Aorta (tissue), 5 donors: ENCODE data around the gene ZNF766. TPM values are rescaled to one million over a fixed set of nuclear protein-coding genes. Genes with fewer than 3 reads are reported as not detected.
A peak's percentile ranks its signal among the peaks of the same experiment; 100 is the strongest.

ENCODE experiments used
- ATAC-seq: fragments of 200-7000 bp; cut with Tn5 transposase; one replicate; pipeline ENCODE4 v1.9.1; 2022; ENCODE audit warnings: moderate library complexity; ENCODE audit not compliant: low FRiP score
- DNase-seq, 2 donors: peaks; one replicate each; pipeline ENCODE4 v3.0.0-alpha.2; 2020
- H3K27ac ChIP-seq, 2 donors: one replicate each; pipeline ENCODE4 v1.5.1; 2013; ENCODE audit warnings: low read length in 2 of 2, mild to moderate bottlenecking in 2 of 2, moderate library complexity in 2 of 2, control low read depth in 1 of 2, inconsistent platforms in 1 of 2, low read depth in 1 of 2
- H3K27me3 ChIP-seq, 2 donors: one replicate each; pipeline ENCODE4 v1.6.1; 2013; ENCODE audit warnings: control low read depth in 1 of 2, low read length in 1 of 2, mild to moderate bottlenecking in 1 of 2, moderate library complexity in 1 of 2; ENCODE audit not compliant: insufficient read depth in 2 of 2, control insufficient read depth in 1 of 2
- H3K36me3 ChIP-seq, 2 donors: one replicate each; pipeline ENCODE4 v1.6.1; 2013; ENCODE audit warnings: control low read depth in 1 of 2, low read length in 1 of 2, mild to moderate bottlenecking in 1 of 2; ENCODE audit not compliant: insufficient read depth in 2 of 2, control insufficient read depth in 1 of 2
- H3K4me1 ChIP-seq, 2 donors: one replicate each; pipeline ENCODE4 v1.6.1; 2013; ENCODE audit warnings: low read length in 2 of 2, control low read depth in 1 of 2, mild to moderate bottlenecking in 1 of 2, moderate library complexity in 1 of 2; ENCODE audit not compliant: insufficient read depth in 2 of 2, control insufficient read depth in 1 of 2
- H3K4me3 ChIP-seq, 2 donors: one replicate each; pipeline ENCODE4 v1.5.1; 2013; ENCODE audit warnings: low read length in 2 of 2, control low read depth in 1 of 2, mild to moderate bottlenecking in 1 of 2
- H3K9me3 ChIP-seq: one replicate; pipeline ENCODE4 v1.6.1; 2013; ENCODE audit warnings: mild to moderate bottlenecking, low read length; ENCODE audit not compliant: control insufficient read depth
- WGBS, 2 donors: extraction: QIAGEN DNeasy Blood & Tissue Kit; methylation state at CpG; one replicate each; pipeline ENCODE4 v1.1.7; 2013; 5-methylcytosine and 5-hydroxymethylcytosine counted together
- intact Hi-C, 2 donors: fragments of 100-400 bp; cut with DNase I; formaldehyde crosslinking; loops; one replicate each; pipeline versions ENCODE4 v1.14.2 to v1.15.0; 2022
- polyA plus RNA-seq, 2 donors: library from polyadenylated mRNA; stranded (reverse); fragments of 200-250 nt; gene quantifications; one replicate each; pipeline ENCODE4 v1.2.3, GENCODE V29; 2013
- total RNA-seq, 2 donors: library from RNA; stranded (reverse); fragmentation: NEBNext Ultra II Directional; extraction: Animal tissue kit (Norgen Biotek cat#: 25700); gene quantifications; one replicate each; pipeline ENCODE4 v1.2.1, GENCODE V29; 2021
- donor health status: healthy with polysubstance abuse.
- donor health status: Bipolar disorder and iron deficiency.
- donor health status: DM: no; HTN: no; CAD: no.
- donor health status: DM: no; HTN: no; CAD: no.
- donor health status: DM: yes; HTN: yes; CAD: no.

Gene ZNF766
- total and polyA plus RNA-seq, 4 donors, result 6.1 to 20.5 (median 13.8) TPM

DNA sequence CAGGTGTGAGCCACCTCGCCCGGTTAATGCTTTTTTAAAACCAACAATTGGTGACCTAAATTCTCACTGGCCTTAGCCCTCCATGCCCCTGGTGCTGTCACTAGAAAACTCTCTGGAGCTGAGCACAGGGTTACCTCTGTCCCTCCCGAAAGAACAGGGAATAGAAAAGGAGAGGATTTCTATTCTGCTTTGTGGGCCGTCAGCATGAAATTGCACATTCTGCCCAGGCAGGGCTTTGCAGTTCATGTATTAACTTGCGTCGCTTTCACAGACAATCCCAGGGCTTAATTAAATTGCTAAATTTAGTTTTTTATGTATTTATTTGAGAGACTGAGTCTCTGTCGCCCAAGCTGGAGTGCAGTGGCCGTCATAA, 27.0 kb downstream of the ZNF766 start:
- ATAC-seq, result no peak
- DNase-seq, result no peak

DNA sequence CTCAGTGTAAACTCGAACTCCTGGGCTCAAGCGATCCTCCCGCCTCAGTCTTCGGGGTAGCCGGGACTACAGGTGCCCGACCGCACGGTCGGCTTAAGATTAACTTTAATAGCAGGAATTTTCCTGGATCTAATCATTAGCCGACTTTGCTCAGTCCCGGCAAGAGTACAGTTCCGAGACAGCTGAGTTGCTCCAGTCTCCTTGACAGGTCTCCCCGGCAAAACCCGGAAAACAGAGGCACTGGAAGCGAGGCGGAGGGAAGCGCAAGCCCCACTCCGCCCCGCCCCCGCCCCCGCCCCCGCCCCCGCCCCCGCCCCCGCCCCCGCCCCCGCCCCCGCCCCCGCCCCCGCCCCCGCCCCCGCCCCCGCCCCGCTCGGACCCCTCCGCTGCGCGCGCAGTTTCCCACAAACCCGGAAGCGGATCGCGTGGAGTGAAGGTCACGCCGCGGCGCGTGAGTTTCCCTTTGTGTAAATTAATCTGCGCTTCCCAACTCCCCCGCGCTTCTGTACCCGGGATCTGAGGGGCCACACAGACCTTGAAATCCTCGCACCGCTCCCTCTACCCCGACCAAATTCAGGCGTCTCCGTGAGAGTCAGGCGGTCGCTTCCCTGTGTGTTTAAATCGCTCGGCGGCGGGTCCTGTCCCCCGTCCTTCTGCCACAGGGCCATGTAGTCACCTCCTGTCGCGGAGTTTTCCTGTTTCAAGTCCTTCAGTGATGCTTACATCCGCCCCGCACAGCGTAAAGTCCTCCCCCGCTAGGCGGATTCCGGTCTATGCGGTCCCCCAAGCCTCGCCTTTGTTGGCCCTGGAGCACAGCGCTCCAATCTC, 27.6 kb downstream of the ZNF766 start, which contains the start of gene ZNF480:
Gene ZNF480 (plus strand): TSS at position 397 of the 828 bp plus-strand sequence. CDS start 3,244 bp downstream, outside the sequence.
- intact Hi-C loops, result loop anchor here in 1 of 2 donors (5.0 kb wide), 1 partner anchor 40 kb away; the partner anchor contains the start of gene ZNF610
- WGBS, 2 donors, result 0 to 1% methylated on average over 55 to 71 of the region's 75 CpGs
- H3K36me3 ChIP-seq, result peaks cover 5 to 8% of the 10 kb centered on the region in 2 donors
- no peaks in the 10 kb centered on the region for H3K4me1 ChIP-seq
- H3K27ac ChIP-seq, result peak within 1 kb of the TSS in 1 of 2 donors; percentile 87
- peaks cover 2% of the 10 kb centered on the region for H3K9me3 ChIP-seq
- H3K4me3 ChIP-seq, result peak within 1 kb of the TSS; percentile 49 to 60
- H3K27me3 ChIP-seq, result no peaks in the 10 kb centered on the region
- ATAC-seq, result peak; percentile 92
- peak; percentile 91 to 95 for DNase-seq

More for the DNA sequence above, 27.0 kb downstream of the ZNF766 start:
- H3K27ac ChIP-seq, result peak overlapping the region in 1 of 2 donors; percentile 87
- H3K4me1 ChIP-seq, result no peaks in the 10 kb centered on the region
- intact Hi-C loops, result loop anchor here in 1 of 2 donors (5.0 kb wide), 1 partner anchor 41 kb away; the partner anchor contains the start of gene ZNF610
- no peaks in the 10 kb centered on the region for H3K27me3 ChIP-seq
- peak overlapping the region; percentile 49 to 60 for H3K4me3 ChIP-seq
- peaks cover 4 to 8% of the 10 kb centered on the region in 2 donors for H3K36me3 ChIP-seq
- 17% methylated on average over 8 of the region's 8 CpGs for WGBS, 2 donors
- peaks cover 2% of the 10 kb centered on the region for H3K9me3 ChIP-seq

GRCh38 chr19:52297601-52298364, 28.4 kb downstream of the ZNF766 start:
- no peaks in the 10 kb centered on the region for H3K27me3 ChIP-seq
- peak overlapping the region in 1 of 2 donors; percentile 58 for H3K27ac ChIP-seq
- DNase-seq, result no peak
- ATAC-seq, result no peak
- no peaks in the 10 kb centered on the region for H3K4me1 ChIP-seq
- 7 to 9% methylated on average over 18 of the region's 18 CpGs for WGBS, 2 donors
- peak overlapping the region; percentile 43 to 44 for H3K4me3 ChIP-seq
- H3K36me3 ChIP-seq, result peaks cover 5 to 8% of the 10 kb centered on the region in 2 donors
- no peaks in the 10 kb centered on the region for H3K9me3 ChIP-seq
- intact Hi-C loops, result loop anchor here in 1 of 2 donors (5.0 kb wide), 1 partner anchor 40 kb away; the partner anchor contains the start of gene ZNF610

DNA sequence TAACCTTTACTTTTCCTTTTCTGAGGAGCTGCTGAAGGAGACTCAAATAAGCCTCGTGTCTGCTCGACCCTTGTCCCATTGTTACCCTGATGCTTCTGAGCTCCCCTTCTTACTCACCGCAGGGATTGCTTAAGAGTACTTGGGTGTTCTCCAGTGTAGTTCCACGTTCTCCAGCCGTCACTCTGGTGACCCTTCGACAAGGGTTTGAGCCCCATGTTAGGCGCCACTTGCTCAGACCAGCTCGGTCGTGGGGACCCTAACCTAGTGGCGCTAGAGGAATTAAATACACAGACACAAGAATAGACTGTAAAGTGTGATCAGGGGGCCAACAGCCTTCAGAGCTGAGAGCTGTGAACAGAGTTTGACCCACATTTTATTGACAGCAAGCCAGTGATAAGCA, 37.9 kb downstream of the ZNF766 start:
- H3K9me3 ChIP-seq, result peaks cover 30% of the 10 kb centered on the region
- H3K36me3 ChIP-seq, result peaks cover 15 to 22% of the 10 kb centered on the region in 2 donors
- WGBS, 2 donors, result 97% methylated on average over 10 of the region's 10 CpGs
- no peaks in the 10 kb centered on the region for H3K27me3 ChIP-seq
- intact Hi-C loops, result no loop called here
- ATAC-seq, result no peak
- DNase-seq, result no peak
- H3K4me3 ChIP-seq, result no peak overlapping the region
- no peaks in the 10 kb centered on the region for H3K4me1 ChIP-seq
- H3K27ac ChIP-seq, result no peak overlapping the region

GRCh38 chr19:52322429-52322828, 53.0 kb downstream of the ZNF766 start:
- WGBS, 2 donors, result 98 to 99% methylated on average over 6 of the region's 6 CpGs
- Histone ChIP-seq H3K4me3 (peak overlapping the region in 1 of 2 donors; percentile 59), H3K27me3 (no peaks in the 10 kb centered on the region), H3K4me1 (no peaks in the 10 kb centered on the region), H3K36me3 (peaks cover 21 to 28% of the 10 kb centered on the region in 2 donors), H3K27ac (no peak overlapping the region), H3K9me3 (peaks cover 21% of the 10 kb centered on the region)
- ATAC-seq (no peak), DNase-seq (no peak)
- intact Hi-C loops, result no loop called here

- intact Hi-C loops, result loop anchor here in 1 of 2 donors (10.0 kb wide), 1 partner anchor 413 kb away; no protein-coding TSS in a partner anchor
- ATAC-seq (no peak), DNase-seq (no peak)
- Histone ChIP-seq H3K27ac (no peak overlapping the region), H3K4me1 (no peaks in the 10 kb centered on the region), H3K4me3 (no peak overlapping the region), H3K9me3 (peaks cover 16% of the 10 kb centered on the region), H3K36me3 (no peaks in the 10 kb centered on the region), H3K27me3 (no peaks in the 10 kb centered on the region)
- WGBS, 2 donors, result 83 to 94% methylated on average over 10 of the region's 10 CpGs
Observed at GRCh38 chr19:52331757-52332156, 62.4 kb downstream of the ZNF766 start.

GRCh38 chr19:52335768-52336116, 66.4 kb downstream of the ZNF766 start:
- Histone ChIP-seq H3K4me1 (no peaks in the 10 kb centered on the region), H3K27me3 (no peaks in the 10 kb centered on the region), H3K4me3 (peak overlapping the region; percentile 66 to 80), H3K27ac (peak overlapping the region in 1 of 2 donors; percentile 18), H3K9me3 (peaks cover 11% of the 10 kb centered on the region), H3K36me3 (no peaks in the 10 kb centered on the region)
- DNase-seq (no peak), ATAC-seq (peak; percentile 33)
- WGBS, 2 donors, result 41 to 49% methylated on average over 9 of the region's 9 CpGs
- intact Hi-C loops, result loop anchor here in 1 of 2 donors (5.0 to 10.0 kb wide), 2 partner anchors 38 to 409 kb away; partner anchors contain the start of gene ZNF480

- 0 to 1% methylated on average over 55 of the region's 55 CpGs for WGBS, 2 donors
Observed at GRCh38 chr19:52336117-52336790, 66.9 kb downstream of the ZNF766 start, which contains the start of gene ZNF610. Gene ZNF610, plus strand, starts transcription at chr19:52336243. Its CDS starts 12,930 bp downstream, at chr19:52349173.

More at GRCh38 chr19:52336117-52336790, 66.9 kb downstream of the ZNF766 start, which contains the start of gene ZNF610:
- ATAC-seq, result peak; percentile 96
- H3K9me3 ChIP-seq, result peaks cover 10% of the 10 kb centered on the region
- peak; percentile 93 to 97 for DNase-seq
- H3K27ac ChIP-seq, result peak within 1 kb of the TSS; percentile 9 to 28
- H3K4me3 ChIP-seq, result peak within 1 kb of the TSS; percentile 66 to 80
- no peaks in the 10 kb centered on the region for H3K27me3 ChIP-seq
- intact Hi-C loops, result loop anchor here in 1 of 2 donors (5.0 to 10.0 kb wide), 2 partner anchors 39 to 409 kb away; partner anchors contain the start of gene ZNF480
- no peaks in the 10 kb centered on the region for H3K4me1 ChIP-seq
- H3K36me3 ChIP-seq, result no peaks in the 10 kb centered on the region
